KG1 (cell line): ENCODE measurements around the gene PDE4B.
"Not testable (repeated sequence)": the region's sequence is repeated elsewhere in the genome, so short reads cannot be mapped to it uniquely, and the experiment has no call there.

Source experiments
- DNase-seq: peaks from one replicate; lab custom pipeline; 2025; lab: John Stamatoyannopoulos, UW

Gene PDE4B

DNA sequence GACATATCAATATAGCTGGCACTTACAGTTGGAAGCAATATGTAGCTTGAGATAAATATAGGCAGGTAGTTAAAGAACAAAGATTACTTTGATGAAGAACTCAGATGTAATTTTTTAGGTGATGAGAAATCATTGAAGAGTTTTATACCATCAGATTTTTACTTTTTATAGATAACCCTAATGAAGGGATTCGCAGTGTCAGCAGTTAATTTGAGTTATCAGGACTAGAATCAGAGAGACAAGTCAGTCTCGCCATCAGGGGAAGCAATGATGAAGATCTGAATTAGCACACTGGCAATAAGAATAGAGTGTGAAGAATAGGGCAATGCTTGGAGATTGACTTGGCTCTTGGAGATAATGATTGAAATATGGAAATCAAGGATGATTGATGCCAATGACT is 342.5 kb downstream of the PDE4B start:
- no peak for DNase-seq

GRCh38 chr1:66136423-66136822 is 343.7 kb downstream of the PDE4B start:
- not testable (repeated sequence) for DNase-seq

- DNase-seq, result no peak
These were observed 344.5 kb downstream of the PDE4B start for GRCh38 chr1:66137235-66137634.

DNA sequence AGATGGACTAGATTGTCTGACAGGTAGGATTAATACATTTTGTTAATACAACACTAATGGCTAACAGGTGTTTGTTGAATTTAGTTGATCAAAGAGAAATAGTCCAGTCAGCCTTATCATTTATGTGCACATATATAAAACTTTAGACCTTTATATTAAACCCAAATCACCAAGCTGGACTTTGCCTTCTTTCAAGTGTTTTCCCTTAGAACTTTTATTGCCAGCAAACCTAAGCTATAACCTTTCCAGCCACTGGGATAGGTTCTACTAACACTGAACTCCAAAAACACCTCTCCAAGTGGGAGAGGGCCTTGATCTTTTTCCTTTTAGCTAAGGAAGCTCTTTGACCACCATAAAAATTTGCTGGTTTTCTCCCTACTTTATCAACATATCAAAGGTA is 345.9 kb downstream of the PDE4B start:
- DNase-seq, result no peak

- DNase-seq, result no peak
These were observed 347.4 kb downstream of the PDE4B start for GRCh38 chr1:66140072-66140471.

DNA sequence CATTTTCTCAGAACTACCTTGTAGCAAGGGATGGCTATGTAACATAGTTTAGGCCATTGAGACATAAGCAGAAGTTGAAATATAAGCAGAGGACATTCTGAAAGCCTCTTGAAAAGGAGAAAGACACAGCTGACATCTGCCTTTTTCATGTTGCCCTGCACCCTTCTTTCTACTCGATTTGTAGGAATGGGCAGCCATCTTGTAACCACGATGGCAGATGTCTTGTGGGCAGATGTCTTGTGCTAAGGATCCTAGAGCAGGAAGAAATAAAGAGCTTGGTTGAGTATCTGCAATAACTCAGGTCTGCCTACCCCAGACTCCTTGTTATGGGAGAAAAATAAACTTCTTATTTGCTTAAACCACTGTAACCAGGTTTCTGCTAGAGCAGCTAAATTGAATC is 351.0 kb downstream of the PDE4B start:
- DNase-seq, result no peak

- no peak for DNase-seq
These were observed 354.6 kb downstream of the PDE4B start for GRCh38 chr1:66147226-66147835.

GRCh38 chr1:66152034-66152433 is 359.3 kb downstream of the PDE4B start:
- no peak for DNase-seq

DNA sequence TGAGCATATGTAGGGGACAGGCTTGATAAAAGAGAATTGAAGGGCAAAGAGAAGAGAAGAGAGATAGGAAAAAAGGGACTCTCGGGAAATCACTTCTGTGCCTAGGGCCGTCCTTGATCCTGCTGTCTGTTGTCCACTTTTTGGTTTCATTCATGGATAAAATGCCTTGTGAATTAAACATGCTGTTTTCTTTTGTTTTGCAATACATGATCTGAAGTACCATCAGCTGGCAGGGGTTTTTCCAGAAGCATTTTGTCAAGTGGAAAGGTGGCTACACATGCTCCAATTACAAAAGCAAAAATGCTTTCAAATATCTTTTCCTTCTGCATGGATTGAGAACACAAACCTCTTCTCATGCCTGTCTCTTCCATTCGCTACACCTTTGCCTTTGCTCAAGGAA is 361.7 kb downstream of the PDE4B start:
- DNase-seq, result no peak

DNA sequence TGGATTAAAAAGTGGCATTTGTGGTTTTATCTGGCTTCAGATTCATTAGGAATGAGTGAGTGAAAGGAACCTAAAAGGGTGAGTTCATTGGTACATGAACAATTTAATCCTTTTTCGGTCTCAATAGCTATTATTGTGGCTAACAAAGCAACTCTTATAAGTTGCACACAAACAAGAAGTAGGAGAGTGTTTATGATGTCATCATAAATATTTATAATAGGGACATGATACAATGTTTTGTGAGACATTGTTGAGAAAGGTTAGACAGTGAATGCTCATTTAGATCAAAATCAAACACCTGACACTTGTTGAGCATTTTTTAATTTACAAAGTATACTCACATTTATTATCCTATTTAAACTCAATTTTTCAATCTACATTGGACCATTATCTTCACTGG is 363.4 kb downstream of the PDE4B start:
- DNase-seq, result no peak

DNA sequence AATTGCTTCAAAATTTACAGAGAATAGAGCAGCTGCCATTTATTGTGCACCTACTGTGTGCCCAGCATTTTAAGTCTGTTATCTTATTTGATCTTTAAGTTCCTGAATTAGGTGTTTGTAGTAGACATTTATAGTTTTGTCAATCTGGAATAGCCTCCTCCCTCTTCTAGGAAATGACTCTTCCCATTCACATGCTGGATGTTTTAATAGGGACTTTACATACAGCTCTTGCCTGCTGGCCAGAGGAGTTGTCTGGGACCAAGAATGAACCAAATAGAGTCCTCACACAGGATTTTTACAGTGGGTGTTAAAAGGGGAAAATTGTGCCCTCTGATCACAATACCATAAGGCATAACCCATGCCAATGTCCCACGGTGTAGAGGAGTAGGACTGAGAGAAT is 367.1 kb downstream of the PDE4B start:
- DNase-seq, result no peak

DNA sequence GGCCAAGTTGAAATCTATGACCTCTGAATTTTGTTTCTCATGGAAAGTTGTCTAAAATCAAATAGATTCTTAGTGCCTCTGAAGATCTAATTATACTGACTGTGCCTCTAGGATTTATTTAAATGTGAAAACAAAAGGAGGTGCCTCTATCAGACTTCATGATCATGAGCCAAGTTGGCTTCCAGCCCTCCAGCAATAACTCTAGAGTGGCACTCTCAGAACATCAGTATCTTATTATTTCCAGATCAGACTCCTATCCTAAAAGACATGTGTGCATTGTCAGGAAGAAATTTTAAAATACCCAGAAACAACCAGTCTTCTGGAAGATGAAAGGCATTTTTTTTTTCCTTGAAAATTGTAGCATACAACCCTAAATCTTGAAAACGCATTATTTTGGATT is 368.0 kb downstream of the PDE4B start:
- DNase-seq, result no peak

DNA sequence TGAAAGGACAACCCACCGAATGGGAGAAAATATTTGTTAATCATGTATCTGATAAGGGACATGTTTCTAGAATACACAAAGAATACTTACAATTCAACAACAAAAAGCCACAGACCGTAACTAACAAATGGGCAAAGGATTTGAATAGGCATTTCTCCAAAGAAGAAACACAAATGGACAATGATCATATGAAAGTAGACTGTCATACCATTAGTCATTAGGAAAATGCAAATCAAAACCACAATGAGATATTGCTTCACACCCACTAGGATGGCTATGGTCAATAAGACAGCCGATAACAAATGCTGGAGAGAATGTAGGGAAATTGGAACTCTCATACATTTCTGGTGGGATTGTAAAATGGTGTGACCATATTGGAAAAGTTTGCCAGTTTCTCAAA is 374.1 kb downstream of the PDE4B start:
- no peak for DNase-seq

DNA sequence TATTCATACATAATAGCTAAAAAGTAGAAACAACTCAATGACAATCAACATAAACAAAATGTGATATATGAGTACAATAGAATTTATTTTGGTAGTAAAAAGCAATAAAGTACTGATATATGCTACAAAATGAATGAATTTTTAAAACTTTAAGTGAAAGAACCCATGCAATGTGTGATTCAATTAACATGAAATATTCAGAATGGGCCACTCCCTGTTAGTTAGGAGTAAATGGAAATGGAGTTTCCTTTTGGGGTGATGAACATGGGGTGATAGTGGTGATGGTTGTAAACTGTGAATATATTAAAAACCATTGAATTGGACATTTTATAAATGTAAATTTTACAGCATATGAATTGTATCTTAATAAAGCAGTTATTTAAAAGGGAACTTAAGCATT is 374.6 kb downstream of the PDE4B start:
- DNase-seq, result no peak

GRCh38 chr1:66168467-66168887 is 375.8 kb downstream of the PDE4B start:
- no peak for DNase-seq

GRCh38 chr1:66168948-66169671 is 376.4 kb downstream of the PDE4B start:
- no peak for DNase-seq

- no peak for DNase-seq
These were observed 379.6 kb downstream of the PDE4B start for GRCh38 chr1:66172272-66172671.

- DNase-seq, result no peak
These were observed 382.4 kb downstream of the PDE4B start for GRCh38 chr1:66175098-66175497.

GRCh38 chr1:66175581-66175980 is 382.9 kb downstream of the PDE4B start:
- no peak for DNase-seq

GRCh38 chr1:66176012-66176715 is 383.5 kb downstream of the PDE4B start:
- no peak for DNase-seq

- no peak for DNase-seq
These were observed 384.1 kb downstream of the PDE4B start for GRCh38 chr1:66176832-66177231.

- no peak for DNase-seq
These were observed 384.8 kb downstream of the PDE4B start for GRCh38 chr1:66177510-66177909.

GRCh38 chr1:66182026-66182425 is 389.3 kb downstream of the PDE4B start:
- no peak for DNase-seq
